ENCODE data around the gene TAS2R38.
"Not testable (repeated sequence)": the region's sequence is repeated elsewhere in the genome, so short reads cannot be mapped to it uniquely, and the experiment has no call there.

TAS2R38 gene

DNA sequence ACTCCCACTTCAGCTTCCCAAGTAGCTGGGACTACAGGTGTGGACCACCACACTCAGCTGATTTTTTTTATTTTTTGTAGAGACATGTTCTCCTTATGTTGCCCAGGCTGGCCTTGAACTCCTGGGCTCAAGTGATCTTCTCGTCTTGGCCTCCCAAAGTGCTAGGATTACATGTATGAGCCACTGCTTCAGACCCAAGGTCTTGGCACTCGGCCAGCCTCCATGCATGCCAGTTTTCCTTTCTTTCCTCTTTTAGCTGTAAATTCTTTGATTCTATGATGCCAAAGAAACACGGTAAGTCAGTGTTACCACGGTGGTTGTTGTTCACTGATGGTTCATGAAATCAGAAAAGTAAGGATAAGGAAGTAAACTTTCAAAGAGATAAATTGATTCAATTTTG is 19.1 kb upstream of the TAS2R38 start:
- H3K36me3 ChIP-seq, result no peaks in the 10 kb centered on the region
- TF ChIP-seq, protein P1, sequence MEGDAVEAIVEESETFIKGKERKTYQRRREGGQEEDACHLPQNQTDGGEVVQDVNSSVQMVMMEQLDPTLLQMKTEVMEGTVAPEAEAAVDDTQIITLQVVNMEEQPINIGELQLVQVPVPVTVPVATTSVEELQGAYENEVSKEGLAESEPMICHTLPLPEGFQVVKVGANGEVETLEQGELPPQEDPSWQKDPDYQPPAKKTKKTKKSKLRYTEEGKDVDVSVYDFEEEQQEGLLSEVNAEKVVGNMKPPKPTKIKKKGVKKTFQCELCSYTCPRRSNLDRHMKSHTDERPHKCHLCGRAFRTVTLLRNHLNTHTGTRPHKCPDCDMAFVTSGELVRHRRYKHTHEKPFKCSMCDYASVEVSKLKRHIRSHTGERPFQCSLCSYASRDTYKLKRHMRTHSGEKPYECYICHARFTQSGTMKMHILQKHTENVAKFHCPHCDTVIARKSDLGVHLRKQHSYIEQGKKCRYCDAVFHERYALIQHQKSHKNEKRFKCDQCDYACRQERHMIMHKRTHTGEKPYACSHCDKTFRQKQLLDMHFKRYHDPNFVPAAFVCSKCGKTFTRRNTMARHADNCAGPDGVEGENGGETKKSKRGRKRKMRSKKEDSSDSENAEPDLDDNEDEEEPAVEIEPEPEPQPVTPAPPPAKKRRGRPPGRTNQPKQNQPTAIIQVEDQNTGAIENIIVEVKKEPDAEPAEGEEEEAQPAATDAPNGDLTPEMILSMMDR (IDR thresholded peaks at IDR 0.05; ENCODE audit: low read depth, low read length), result no peak

DNA sequence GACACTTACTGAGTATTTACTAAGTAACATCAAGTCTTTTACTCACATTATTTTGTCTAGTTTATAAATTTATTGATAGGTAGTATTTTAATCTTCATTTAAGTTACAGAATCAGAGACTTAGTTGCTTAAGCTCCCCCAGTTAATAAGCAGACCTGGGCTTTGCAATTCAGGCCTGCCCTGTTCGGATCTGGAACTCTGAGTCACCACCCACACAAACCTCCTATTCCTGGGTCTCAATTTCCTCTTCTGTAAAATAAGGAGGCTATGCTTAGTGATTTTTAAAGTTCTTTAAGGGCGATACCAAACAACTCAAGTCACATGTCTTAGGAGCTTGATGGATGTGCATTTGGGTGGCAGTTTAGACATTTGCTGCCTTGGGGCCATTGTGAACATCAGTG is 18.6 kb upstream of the TAS2R38 start:
- no peaks in the 10 kb centered on the region for H3K36me3 ChIP-seq
- no peak overlapping the region for H3K4me3 ChIP-seq (ENCODE audit: low read depth, low read length)
- no peaks in the 10 kb centered on the region for H3K4me1 ChIP-seq
- TF ChIP-seq, protein P1 (IDR thresholded peaks at IDR 0.05; ENCODE audit: low read depth, low read length), result no peak
- no peaks in the 10 kb centered on the region; the same call in 1 of the 2 replicates for H3K27me3 ChIP-seq
- H3K9me3 ChIP-seq, result no peaks in the 10 kb centered on the region
- no peak for DNase-seq

More for the DNA sequence above, 19.1 kb upstream of the TAS2R38 start:
- Histone ChIP-seq H3K27me3 (no peaks in the 10 kb centered on the region; the same call in 1 of the 2 replicates), H3K4me1 (no peaks in the 10 kb centered on the region), H3K4me3 (ENCODE audit: low read depth, low read length) (no peak overlapping the region), H3K9me3 (no peaks in the 10 kb centered on the region)
- no peak for DNase-seq

DNA sequence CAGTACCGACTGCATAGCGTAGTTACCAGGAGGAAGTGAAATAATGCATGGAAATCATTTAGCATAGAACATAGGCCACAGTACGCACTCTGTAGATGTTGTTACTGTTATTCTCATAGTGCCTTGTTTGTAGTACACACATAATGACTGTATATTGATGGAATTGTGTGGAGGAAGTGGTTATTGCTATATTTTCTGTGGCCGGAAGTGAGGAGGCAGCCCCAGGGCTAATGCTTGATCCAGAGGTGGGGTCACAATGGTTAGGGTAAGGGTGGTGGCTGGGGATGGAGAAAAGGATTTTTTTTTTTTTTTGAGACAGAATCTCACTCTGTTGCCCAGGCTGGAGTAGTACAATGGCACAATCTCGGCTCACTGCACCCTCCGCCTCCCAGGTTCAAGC is 17.6 kb upstream of the TAS2R38 start:
- Histone ChIP-seq H3K4me1 (no peaks in the 10 kb centered on the region), H3K27me3 (no peaks in the 10 kb centered on the region), H3K4me3 (ENCODE audit: low read depth, low read length) (no peak overlapping the region), H3K9me3 (no peaks in the 10 kb centered on the region), H3K36me3 (no peaks in the 10 kb centered on the region)
- DNase-seq, result no peak
- TF ChIP-seq, protein P1 (IDR thresholded peaks at IDR 0.05; ENCODE audit: low read depth, low read length), result no peak

DNA sequence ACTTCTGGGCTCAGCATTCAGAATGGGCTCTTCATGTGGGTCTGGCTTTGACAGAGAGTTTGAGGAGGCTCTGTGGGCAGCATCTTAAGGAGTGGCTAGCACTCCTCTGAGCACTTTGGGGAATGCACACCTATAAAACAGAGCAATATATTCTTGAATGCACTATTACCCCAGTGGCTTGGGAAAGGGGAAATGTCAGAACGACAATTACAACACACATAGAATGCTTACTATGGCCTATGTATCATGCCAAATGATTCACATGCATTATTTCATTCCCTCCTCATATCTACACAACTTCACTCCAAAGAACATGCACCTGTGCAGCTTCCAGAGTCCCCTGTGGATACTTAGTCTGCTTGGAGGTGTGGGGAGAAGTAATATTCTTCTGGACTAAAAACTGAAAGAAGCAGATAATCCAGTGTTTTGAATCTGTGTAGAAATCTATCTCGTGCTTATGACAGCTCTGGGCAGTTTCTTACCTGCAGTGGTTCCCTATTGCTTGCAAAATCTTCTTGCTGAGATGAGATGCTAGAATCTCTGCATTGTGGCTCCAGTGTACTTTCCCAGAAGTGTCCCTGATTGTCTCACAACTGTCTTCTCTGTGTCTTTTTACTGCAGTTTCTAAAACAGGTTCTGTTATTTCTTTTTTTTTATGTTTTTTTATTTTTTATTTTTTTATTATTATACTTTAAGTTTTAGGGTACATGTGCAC is 16.6 kb upstream of the TAS2R38 start:
- Histone ChIP-seq H3K4me3 (ENCODE audit: low read depth, low read length) (no peak overlapping the region), H3K4me1 (no peaks in the 10 kb centered on the region), H3K27me3 (no peaks in the 10 kb centered on the region), H3K36me3 (no peaks in the 10 kb centered on the region), H3K9me3 (no peaks in the 10 kb centered on the region)
- DNase-seq, result no peak
- TF ChIP-seq, protein P1 (IDR thresholded peaks at IDR 0.05; ENCODE audit: low read depth, low read length), result no peak

DNA sequence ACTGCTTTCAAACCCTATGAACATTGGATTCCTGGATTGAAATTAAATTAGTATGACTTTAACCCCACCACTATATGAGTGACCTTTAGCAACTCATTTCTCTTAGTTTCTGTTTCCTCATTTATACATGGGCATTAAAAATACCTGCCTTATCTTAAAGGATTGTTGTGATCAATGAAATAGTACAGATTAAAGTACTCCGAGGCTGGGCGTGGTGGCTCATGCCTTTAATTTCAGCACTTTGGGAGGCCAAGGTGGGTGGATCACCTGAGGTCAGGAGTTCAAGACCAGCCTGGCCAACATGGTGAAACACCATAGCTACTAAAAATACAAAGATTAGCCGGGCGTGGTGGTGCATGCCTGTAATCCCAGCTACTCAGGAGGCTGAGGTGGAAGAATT is 14.2 kb upstream of the TAS2R38 start:
- H3K36me3 ChIP-seq; H3K4me1 ChIP-seq; DNase-seq; H3K4me3 ChIP-seq (ENCODE audit: low read depth, low read length); H3K9me3 ChIP-seq; H3K27me3 ChIP-seq: not testable (repeated sequence)

DNA sequence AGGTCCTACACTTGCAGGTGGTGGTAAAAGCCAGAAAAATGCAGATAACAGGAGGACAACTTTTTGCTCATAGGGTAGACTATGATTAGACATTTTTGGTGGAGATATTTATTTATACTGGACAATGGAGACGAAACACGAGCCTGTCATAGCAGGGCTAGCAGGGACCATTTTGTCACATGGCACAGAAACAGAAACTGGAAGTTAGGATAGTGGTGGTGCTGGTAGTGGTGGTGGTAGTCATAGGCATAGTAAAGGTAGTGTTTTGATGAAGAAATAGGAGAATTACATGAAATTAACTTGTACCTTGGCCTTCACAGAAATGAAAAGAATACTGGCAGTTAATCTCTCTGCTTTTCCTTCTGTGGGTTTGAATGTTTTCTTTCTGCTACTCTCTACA is 13.3 kb upstream of the TAS2R38 start:
- no peak for DNase-seq

DNA sequence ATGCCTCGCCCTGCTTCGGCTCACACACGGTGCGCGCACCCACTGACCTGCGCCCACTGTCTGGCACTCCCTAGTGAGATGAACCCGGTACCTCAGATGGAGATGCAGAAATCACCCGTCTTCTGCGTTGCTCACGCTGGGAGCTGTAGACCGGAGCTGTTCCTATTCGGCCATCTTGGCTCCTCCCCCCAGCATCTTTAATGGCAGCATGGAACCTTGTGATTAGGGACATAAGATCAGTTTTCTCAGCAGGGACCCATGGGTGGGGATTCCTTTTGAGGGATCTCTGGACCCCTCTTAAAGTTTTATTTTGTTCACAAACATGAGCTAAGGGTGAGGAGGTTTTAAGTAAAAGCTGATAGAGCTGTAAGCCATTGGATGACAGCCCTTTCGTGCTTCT is 12.4 kb upstream of the TAS2R38 start:
- H3K4me3 ChIP-seq (ENCODE audit: low read depth, low read length); DNase-seq: not testable (repeated sequence)

More for the DNA sequence above, 13.3 kb upstream of the TAS2R38 start:
- Histone ChIP-seq H3K27me3 (no peaks in the 10 kb centered on the region), H3K36me3 (no peaks in the 10 kb centered on the region), H3K4me3 (ENCODE audit: low read depth, low read length) (no peak overlapping the region), H3K9me3 (no peaks in the 10 kb centered on the region), H3K4me1 (no peaks in the 10 kb centered on the region)
- TF ChIP-seq, protein P1 (IDR thresholded peaks at IDR 0.05; ENCODE audit: low read depth, low read length), result no peak

More for the DNA sequence above, 12.4 kb upstream of the TAS2R38 start:
- H3K36me3 ChIP-seq, H3K9me3 ChIP-seq, H3K27me3 ChIP-seq, H3K4me1 ChIP-seq: not testable (repeated sequence)

All from BE2C (cell line).